H9 (cell line): ENCODE data around the gene CCDC93. TPM values are rescaled to one million over a fixed set of nuclear protein-coding genes. Genes with fewer than 3 reads are reported as not detected.

Experiments
- DNase-seq: peaks from one replicate; pipeline ENCODE4 v3.0.0-alpha.2; 2017
- H2AFZ ChIP-seq: one replicate; pipeline ENCODE4 v1.6.1; 2013; ENCODE audit warnings: mild to moderate bottlenecking, low read length, control low read depth, moderate library complexity
- H2AK5ac ChIP-seq: 2 replicates; pipeline ENCODE4 v1.6.1; 2013; ENCODE audit warnings: low read length, control low read depth, mixed read lengths; ENCODE audit not compliant: insufficient read length
- H2BK120ac ChIP-seq: one replicate; pipeline ENCODE4 v1.6.1; 2013; ENCODE audit warnings: low read depth, mild to moderate bottlenecking, low read length, control low read depth, inconsistent platforms; ENCODE audit not compliant: poor library complexity, severe bottlenecking
- H2BK12ac ChIP-seq: 2 replicates; pipeline ENCODE4 v1.6.1; 2013; ENCODE audit warnings: low read length, control low read depth, mixed read lengths, low read depth; ENCODE audit not compliant: insufficient read length
- H2BK15ac ChIP-seq: 2 replicates; pipeline ENCODE4 v1.6.1; 2013; ENCODE audit warnings: low read depth, low read length, control low read depth
- H2BK20ac ChIP-seq: one replicate; pipeline ENCODE4 v1.6.1; 2013; ENCODE audit warnings: low read depth, mild to moderate bottlenecking, low read length, control low read depth, inconsistent platforms; ENCODE audit not compliant: poor library complexity, severe bottlenecking
- H2BK5ac ChIP-seq: 2 replicates; pipeline ENCODE4 v1.6.1; 2013; ENCODE audit warnings: low read length, control low read depth, mixed read lengths; ENCODE audit not compliant: insufficient read length
- H3K14ac ChIP-seq: 2 replicates; pipeline ENCODE4 v1.6.1; 2013; ENCODE audit warnings: low read length, control low read depth; ENCODE audit not compliant: insufficient read depth
- H3K18ac ChIP-seq: 2 replicates; pipeline ENCODE4 v1.6.1; 2013; ENCODE audit warnings: low read depth, mild to moderate bottlenecking, mixed read lengths, low read length, control low read depth; ENCODE audit not compliant: insufficient read length
- H3K23ac ChIP-seq: 2 replicates; pipeline ENCODE4 v1.6.1; 2013; ENCODE audit warnings: low read length, control low read depth, mixed read lengths, low read depth; ENCODE audit not compliant: insufficient read length
- H3K23me2 ChIP-seq: 2 replicates; pipeline ENCODE4 v1.6.1; 2013; ENCODE audit warnings: low read depth, mild to moderate bottlenecking, mixed read lengths, low read length, control low read depth; ENCODE audit not compliant: insufficient read length, poor library complexity, severe bottlenecking
- H3K27ac ChIP-seq: 2 replicates; pipeline ENCODE4 v1.5.1; 2013; ENCODE audit warnings: low read length, control low read depth, mixed read lengths, low read depth; ENCODE audit not compliant: insufficient read length
- H3K27me3 ChIP-seq: 2 replicates; pipeline ENCODE4 v1.6.1; 2013; ENCODE audit warnings: low read length, control low read depth, inconsistent platforms; ENCODE audit not compliant: insufficient read depth
- H3K4ac ChIP-seq: 2 replicates; pipeline ENCODE4 v1.6.1; 2013; ENCODE audit warnings: low read depth, mild to moderate bottlenecking, control low read depth, inconsistent platforms, low read length, moderate library complexity
- H3K4me1 ChIP-seq: 2 replicates; pipeline ENCODE4 v1.6.1; 2013; ENCODE audit warnings: low read length, control low read depth, inconsistent platforms; ENCODE audit not compliant: insufficient read depth
- H3K4me2 ChIP-seq: 2 replicates; pipeline ENCODE4 v1.6.1; 2013; ENCODE audit warnings: low read length, control low read depth, mixed read lengths; ENCODE audit not compliant: insufficient read length, insufficient read depth
- H3K56ac ChIP-seq: 2 replicates; pipeline ENCODE4 v1.6.1; 2013; ENCODE audit warnings: low read depth, mild to moderate bottlenecking, mixed read lengths, low read length, control low read depth; ENCODE audit not compliant: insufficient read length
- H3K79me1 ChIP-seq: 2 replicates; pipeline ENCODE4 v1.6.1; 2013; ENCODE audit warnings: low read depth, mild to moderate bottlenecking, moderate library complexity, low read length, control low read depth, inconsistent platforms; ENCODE audit not compliant: insufficient read depth, poor library complexity, severe bottlenecking
- H3K79me2 ChIP-seq: 2 replicates; pipeline ENCODE4 v1.6.1; 2013; ENCODE audit warnings: low read length, control low read depth, inconsistent platforms; ENCODE audit not compliant: insufficient read depth
- H3K9ac ChIP-seq: 2 replicates; pipeline ENCODE4 v1.6.1; 2013; ENCODE audit warnings: low read length, control low read depth, mixed read lengths; ENCODE audit not compliant: insufficient read length; ENCODE audit errors: extremely low read depth
- H3K9me3 ChIP-seq: one replicate; pipeline ENCODE4 v1.6.1; 2013; ENCODE audit warnings: low read depth, low read length, inconsistent platforms; ENCODE audit not compliant: control insufficient read depth
- H3T11ph ChIP-seq: one replicate; pipeline ENCODE4 v1.6.1; 2013; ENCODE audit warnings: mild to moderate bottlenecking, low read length, control low read depth, inconsistent platforms
- H4K20me1 ChIP-seq: one replicate; pipeline ENCODE4 v1.6.1; 2013; ENCODE audit not compliant: control insufficient read depth, insufficient read length, insufficient read depth
- H4K5ac ChIP-seq: 2 replicates; pipeline ENCODE4 v1.6.1; 2013; ENCODE audit warnings: low read depth, mild to moderate bottlenecking, mixed read lengths, low read length, control low read depth; ENCODE audit not compliant: insufficient read length
- H4K8ac ChIP-seq: replicated peaks from 2 replicates; pipeline ENCODE4 v1.6.1; 2013; ENCODE audit warnings: low read length, control low read depth, mixed read lengths, low read depth; ENCODE audit not compliant: insufficient read length
- H4K91ac ChIP-seq: 2 replicates; pipeline ENCODE4 v1.6.1; 2013; ENCODE audit warnings: low read depth, mild to moderate bottlenecking, moderate library complexity, mixed read lengths, low read length, control low read depth; ENCODE audit not compliant: insufficient read length
- H3K27ac Mint-ChIP-seq, 3 experiments: 2 replicates in 2 of 3; 3 replicates in 1 of 3; pipeline ENCODE4 v1.8.0; 2020 to 2021; ENCODE audit warnings: mixed read lengths in 3 of 3, mild to moderate bottlenecking in 1 of 3, moderate library complexity in 1 of 3
- H3K27me3 Mint-ChIP-seq: 2 replicates; pipeline ENCODE4 v1.8.0; 2021; ENCODE audit warnings: low read depth, mild to moderate bottlenecking, moderate library complexity, mixed read lengths
- H3K36me3 Mint-ChIP-seq, 3 experiments: 2 replicates in 2 of 3; 3 replicates in 1 of 3; pipeline ENCODE4 v1.8.0; 2020 to 2021; ENCODE audit warnings: low read depth in 3 of 3, mixed read lengths in 3 of 3; ENCODE audit not compliant: insufficient read depth in 1 of 3
- H3K4me1 Mint-ChIP-seq, 2 experiments: 2 replicates each; pipeline ENCODE4 v1.8.0; 2020; ENCODE audit warnings: mixed read lengths in 2 of 2
- H3K4me3 Mint-ChIP-seq, 2 experiments: 2 replicates in 1 of 2; 3 replicates in 1 of 2; pipeline ENCODE4 v1.8.0; 2020 to 2021; ENCODE audit warnings: mild to moderate bottlenecking in 2 of 2, mixed read lengths in 2 of 2, moderate library complexity in 1 of 2
- H3K9me3 Mint-ChIP-seq, 2 experiments: 2 replicates in 1 of 2; 3 replicates in 1 of 2; pipeline ENCODE4 v1.8.0; 2020; ENCODE audit warnings: mild to moderate bottlenecking in 2 of 2, mixed read lengths in 2 of 2, moderate library complexity in 1 of 2
- WGBS: extraction: QIAGEN DNeasy Blood & Tissue Kit; methylation state at CpG from one replicate; pipeline ENCODE4 v1.1.7; 2013; ENCODE audit warnings: missing lambda C conversion rate, low lambda C conversion rate, mixed read lengths; ENCODE audit not compliant: insufficient read length; ENCODE audit errors: extremely low coverage; 5-methylcytosine and 5-hydroxymethylcytosine counted together
- total RNA-seq: library from RNA; stranded (reverse); gene quantifications from 2 replicates; pipeline ENCODE4 v1.2.1, GENCODE V29; 2021
- TF ChIP-seq, protein P1 (sequence below): fragments of 200-600 bp; sonication (generic); conservative IDR thresholded peaks from 3 replicates; pipeline ENCODE4 v1.8.0; 2021; ENCODE audit warnings: antibody characterized with exemption, mild to moderate bottlenecking

CCDC93 gene
- total RNA-seq, 1 experiment from 2014 or later, result 16.4 TPM

DNA sequence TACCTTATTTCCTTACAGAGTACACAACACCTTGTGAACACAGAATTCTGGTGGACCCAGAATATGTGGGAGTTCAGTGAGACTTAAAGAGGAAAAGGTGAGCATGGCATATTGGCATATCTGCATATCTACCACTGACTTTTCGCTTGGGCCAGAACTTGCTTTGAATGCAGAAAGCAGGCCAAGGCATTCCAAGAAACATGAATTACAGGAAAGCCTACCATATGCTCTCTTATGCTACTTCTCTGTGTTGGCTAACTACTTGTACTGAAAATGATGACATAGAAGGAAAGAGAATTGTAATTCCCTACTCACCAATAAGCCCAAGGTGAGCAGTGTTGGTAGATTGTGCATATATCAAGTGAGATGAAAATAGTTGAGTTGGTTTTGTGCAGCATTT, 31.4 kb upstream of the CCDC93 start:
- no peaks in the 10 kb centered on the region for H3K79me2 ChIP-seq
- Mint-ChIP-seq H3K27me3 (peaks cover 12% of the 10 kb centered on the region), H3K27ac (no peak overlapping the region), H3K4me3 (no peak overlapping the region), H3K4me1 (peaks cover 0 to 4% of the 10 kb centered on the region in 2 experiments; a peak in 2 of 4 replicates), H3K9me3 (no peaks in the 10 kb centered on the region), H3K36me3 (no peaks in the 10 kb centered on the region)
- no peak overlapping the region for H4K5ac ChIP-seq
- no peak overlapping the region for H3K4me2 ChIP-seq
- TF ChIP-seq, protein P1, sequence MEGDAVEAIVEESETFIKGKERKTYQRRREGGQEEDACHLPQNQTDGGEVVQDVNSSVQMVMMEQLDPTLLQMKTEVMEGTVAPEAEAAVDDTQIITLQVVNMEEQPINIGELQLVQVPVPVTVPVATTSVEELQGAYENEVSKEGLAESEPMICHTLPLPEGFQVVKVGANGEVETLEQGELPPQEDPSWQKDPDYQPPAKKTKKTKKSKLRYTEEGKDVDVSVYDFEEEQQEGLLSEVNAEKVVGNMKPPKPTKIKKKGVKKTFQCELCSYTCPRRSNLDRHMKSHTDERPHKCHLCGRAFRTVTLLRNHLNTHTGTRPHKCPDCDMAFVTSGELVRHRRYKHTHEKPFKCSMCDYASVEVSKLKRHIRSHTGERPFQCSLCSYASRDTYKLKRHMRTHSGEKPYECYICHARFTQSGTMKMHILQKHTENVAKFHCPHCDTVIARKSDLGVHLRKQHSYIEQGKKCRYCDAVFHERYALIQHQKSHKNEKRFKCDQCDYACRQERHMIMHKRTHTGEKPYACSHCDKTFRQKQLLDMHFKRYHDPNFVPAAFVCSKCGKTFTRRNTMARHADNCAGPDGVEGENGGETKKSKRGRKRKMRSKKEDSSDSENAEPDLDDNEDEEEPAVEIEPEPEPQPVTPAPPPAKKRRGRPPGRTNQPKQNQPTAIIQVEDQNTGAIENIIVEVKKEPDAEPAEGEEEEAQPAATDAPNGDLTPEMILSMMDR, result no peak
- DNase-seq, result no peak
- H3K23me2 ChIP-seq, result no peaks in the 10 kb centered on the region
- H3T11ph ChIP-seq, result no peak overlapping the region
- no peaks in the 10 kb centered on the region for H3K4me1 ChIP-seq
- H3K18ac ChIP-seq, result no peak overlapping the region
- H2BK12ac ChIP-seq, result no peak overlapping the region
- H2BK120ac ChIP-seq, result no peak overlapping the region
- H3K79me1 ChIP-seq, result no peaks in the 10 kb centered on the region
- H3K9ac ChIP-seq, result no peak overlapping the region
- H2AFZ ChIP-seq, result no peak overlapping the region
- H3K9me3 ChIP-seq, result no peaks in the 10 kb centered on the region
- H2BK20ac ChIP-seq, result no peak overlapping the region
- no peak overlapping the region for H4K91ac ChIP-seq
- no CpG with 5 or more reads among the region's 1 CpG for WGBS
- no peak overlapping the region for H3K4ac ChIP-seq
- H3K56ac ChIP-seq, result no peak overlapping the region
- no peak overlapping the region for H3K23ac ChIP-seq
- no peak overlapping the region for H4K8ac ChIP-seq
- H2BK15ac ChIP-seq, result no peak overlapping the region
- H3K27me3 ChIP-seq, result no peaks in the 10 kb centered on the region
- no peak overlapping the region for H3K14ac ChIP-seq
- H3K27ac ChIP-seq, result no peak overlapping the region
- H2AK5ac ChIP-seq, result no peak overlapping the region
- H2BK5ac ChIP-seq, result no peak overlapping the region
- H4K20me1 ChIP-seq, result no peaks in the 10 kb centered on the region
